Stimulated activated CD4-positive, alpha-beta T cell treated with anti-CD3 and anti-CD28 coated beads, TNF-alpha, amount 100 ng/mL, for 4 hours (primary cell): ENCODE results near the gene ARHGAP18.
A peak's percentile ranks its signal among the peaks of the same experiment; 100 is the strongest.

ENCODE experiments used
- DNase-seq, 3 experiments: peaks; one replicate each; pipeline ENCODE4 v3.0.0-alpha.2; 2020; ENCODE audit warnings: low read depth in 3 of 3

Gene ARHGAP18

GRCh38 chr6:129643968-129644367 lies 66.0 kb downstream of the ARHGAP18 start:
- DNase-seq, result no peak

DNA sequence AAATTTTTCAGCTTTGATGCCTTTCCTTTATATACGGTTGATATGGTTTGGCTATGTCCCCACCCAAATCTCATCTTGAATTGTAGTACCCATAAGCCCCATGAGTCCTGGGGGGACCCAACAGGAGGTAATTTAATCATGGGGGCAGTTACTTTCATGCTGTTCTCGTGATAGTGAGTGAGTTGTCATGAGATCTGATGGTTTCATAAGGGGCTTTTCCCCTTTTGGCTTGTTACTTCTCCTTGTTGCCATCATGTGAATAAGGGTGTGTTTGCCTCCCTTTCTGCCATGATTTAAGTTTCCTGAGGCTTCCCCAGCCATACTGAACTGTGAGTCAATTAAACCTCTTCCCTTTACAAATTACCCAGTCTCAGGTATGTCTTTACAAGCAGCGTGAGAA lies 66.8 kb downstream of the ARHGAP18 start:
- no peak for DNase-seq

GRCh38 chr6:129642322-129642721 lies 67.7 kb downstream of the ARHGAP18 start:
- no peak for DNase-seq

GRCh38 chr6:129641344-129641743 lies 68.6 kb downstream of the ARHGAP18 start:
- DNase-seq, result no peak

- no peak for DNase-seq
Measured at GRCh38 chr6:129638686-129639085, 71.3 kb downstream of the ARHGAP18 start.

DNA sequence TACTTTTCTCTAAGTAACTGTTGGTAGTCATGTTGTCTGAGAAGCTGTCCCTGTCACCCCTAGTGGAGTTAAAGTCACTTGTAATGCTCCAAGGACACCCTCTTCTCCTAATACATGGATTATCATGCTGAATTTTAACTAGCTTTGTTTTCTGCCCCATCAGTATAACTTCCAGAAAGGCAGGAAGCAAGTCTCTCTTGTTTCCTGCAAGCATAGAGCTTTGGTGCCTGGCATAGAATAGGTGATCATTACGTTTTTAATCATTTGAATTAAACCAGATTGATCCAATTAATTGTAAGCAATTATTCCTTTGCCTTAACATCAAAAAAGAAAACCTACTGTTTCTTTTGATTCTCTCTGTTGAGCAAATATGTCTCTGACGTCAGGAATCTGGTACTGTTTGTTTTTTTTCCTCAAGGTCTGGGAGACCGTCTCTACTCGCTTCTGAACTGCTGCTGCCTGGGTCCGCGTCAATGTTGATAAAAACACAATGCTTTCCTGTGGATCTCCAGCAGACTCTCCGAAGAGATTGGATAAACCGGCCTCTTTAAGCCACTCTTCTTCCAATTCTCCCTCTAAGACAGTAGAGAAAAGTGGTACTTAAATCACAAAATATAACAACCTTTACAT lies 71.8 kb downstream of the ARHGAP18 start:
- no peak for DNase-seq

DNA sequence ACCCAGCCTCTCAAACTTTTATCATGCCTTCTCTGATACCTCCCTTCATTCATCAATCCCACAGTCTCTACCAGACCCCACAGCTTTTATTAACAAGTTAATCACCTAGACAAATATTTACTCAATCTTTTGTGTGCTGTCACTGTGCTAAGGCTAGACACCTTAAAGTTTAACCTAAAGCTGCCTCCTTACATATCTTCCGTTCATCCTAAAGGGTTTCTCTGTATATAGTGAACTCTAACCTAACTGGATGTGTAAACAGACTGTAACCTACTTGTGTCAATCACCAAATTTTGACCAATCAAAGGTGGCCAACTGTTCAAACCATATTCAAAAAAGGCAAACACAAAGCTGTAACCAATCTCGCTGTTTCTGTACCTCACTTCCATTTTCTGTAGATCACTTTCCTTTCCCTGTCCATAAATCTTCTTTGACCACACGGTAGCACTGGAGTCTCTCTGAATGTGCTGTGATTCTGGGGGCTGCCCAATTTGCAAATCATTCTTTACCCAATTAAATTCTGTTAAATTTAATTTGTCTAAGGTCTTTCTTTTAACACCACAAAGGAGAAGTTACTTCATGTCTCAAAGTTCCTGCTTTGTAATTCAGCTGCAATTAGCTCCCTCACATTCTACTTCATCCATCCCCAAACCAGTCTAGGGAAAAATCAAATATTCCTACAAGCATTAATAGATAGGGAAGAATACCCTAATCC lies 72.5 kb downstream of the ARHGAP18 start:
- no peak for DNase-seq

DNA sequence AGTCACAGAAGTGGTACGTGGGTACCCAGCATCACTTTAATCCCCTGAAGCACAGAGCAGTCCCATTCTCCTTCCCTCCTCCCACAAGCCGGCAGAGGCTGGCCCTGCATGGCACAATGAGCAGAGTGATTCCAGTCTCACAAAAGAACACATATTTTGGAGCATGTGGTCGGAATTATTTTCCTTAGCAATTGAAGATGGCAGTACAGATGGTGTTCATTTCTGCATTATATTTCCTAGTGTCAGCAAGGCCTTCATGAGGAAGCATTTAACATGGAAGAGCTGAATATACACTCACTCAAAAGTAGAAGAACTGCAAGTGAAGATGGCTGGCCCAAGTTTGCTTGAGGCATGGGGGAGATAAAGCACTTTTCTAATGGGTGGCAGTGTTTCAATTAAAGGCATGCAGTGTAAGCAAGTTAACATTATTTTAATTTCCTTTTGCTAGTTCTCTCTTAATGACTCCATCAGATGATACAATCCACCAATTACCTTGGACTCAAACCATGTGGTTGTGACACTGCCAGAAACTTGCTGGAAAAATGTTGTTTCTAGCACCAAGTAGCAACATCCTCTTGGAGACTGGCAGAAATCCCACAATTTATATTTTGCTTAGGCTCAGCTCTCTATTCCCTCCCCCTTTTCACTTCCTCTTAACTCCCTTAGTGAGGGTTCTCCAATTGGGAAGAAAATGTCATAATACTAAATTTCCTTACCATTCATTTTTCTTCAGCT lies 74.4 kb downstream of the ARHGAP18 start:
- DNase-seq, result no peak

DNA sequence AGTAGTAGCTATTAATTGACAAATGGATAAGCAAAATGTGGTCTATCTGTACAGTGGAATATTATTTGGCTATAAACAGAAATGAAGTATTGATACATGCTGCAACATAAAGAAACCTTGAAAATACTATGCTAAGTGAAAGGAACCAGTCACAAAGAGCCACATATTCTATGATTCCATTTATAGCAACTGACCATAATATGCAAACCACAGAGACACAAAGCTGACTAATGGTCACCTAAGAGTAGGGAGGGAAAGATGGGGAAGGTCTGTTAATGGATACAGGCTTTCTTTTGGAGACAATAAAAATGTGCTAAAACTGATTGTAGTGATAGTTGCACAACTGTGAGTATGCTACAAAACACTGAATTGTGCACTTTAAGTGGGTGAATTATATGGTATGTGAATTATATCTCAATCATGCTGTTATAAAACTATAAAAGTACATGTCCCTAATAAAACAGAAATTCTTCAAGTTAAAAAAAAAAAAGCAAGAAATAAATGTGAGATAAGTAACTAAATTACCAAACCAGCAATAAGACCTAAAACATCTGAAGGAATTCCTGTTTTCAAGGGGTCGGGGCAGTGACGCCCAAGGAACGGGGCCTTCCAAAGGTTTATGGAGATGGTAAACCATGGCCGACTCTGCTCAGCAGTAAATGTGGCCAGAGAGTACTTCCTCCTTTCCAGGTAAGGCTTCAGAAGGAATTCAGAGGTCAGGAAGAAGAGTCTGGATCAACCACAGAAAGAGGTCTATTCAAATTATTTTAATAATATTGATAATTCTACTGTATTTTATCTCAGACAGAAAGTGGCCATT lies 75.4 kb downstream of the ARHGAP18 start:
- no peak for DNase-seq

DNA sequence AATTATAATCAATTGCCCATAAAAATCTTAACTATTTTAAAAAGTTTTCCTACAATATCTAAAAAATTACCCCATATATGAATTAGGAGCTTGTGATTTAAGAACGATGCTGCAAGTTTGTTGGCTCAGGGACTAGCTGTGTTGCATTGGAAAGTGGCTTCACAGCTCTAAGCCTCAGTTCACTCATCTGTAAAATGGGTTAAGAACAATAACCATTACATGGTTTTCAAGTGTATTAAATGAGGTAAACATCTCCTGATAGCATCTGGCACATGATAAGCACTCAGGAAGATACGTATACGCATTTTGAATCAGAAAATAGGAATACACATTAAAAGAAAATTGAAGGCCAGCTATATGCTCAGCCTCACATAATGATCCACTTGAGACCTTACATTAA lies 76.4 kb downstream of the ARHGAP18 start:
- no peak for DNase-seq

GRCh38 chr6:129632172-129632613 lies 77.8 kb downstream of the ARHGAP18 start:
- no peak for DNase-seq

DNA sequence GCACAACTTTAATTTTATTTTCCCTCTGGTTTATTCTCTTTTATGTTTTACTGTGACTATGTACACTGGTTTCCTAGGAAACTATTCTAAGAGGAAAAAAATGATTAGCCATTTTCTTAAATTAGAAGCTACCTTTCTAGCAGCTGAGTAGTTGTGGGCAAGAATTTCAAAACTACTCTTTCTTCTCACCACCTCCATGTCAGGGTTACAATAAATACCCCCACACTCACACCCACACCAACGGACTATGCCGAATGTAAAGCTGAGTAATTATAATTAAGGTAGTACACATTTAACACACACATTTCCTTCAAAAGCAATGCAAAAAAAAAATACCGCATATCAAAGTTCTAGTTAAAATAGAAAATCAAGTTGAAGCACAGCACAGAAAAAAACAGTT lies 78.9 kb downstream of the ARHGAP18 start:
- DNase-seq, result no peak

DNA sequence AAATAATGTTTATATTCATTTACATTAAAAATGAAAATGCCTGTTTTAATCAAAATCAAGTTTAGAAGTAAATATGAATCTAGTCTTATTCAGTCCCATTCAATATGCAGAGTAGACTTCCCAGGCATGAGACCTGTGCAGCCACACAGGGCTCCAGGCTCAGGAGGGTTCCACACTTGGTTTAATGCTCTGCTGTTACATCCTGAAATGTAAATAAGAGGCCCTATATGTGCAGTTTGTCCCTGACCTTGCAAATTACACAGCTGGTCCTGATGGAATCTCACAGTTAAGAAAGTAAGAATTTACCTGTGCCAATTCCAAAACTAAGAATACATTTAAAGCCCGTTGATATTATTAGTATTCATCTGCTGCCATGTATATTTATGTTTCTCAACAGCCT lies 79.4 kb downstream of the ARHGAP18 start:
- DNase-seq, result no peak

DNA sequence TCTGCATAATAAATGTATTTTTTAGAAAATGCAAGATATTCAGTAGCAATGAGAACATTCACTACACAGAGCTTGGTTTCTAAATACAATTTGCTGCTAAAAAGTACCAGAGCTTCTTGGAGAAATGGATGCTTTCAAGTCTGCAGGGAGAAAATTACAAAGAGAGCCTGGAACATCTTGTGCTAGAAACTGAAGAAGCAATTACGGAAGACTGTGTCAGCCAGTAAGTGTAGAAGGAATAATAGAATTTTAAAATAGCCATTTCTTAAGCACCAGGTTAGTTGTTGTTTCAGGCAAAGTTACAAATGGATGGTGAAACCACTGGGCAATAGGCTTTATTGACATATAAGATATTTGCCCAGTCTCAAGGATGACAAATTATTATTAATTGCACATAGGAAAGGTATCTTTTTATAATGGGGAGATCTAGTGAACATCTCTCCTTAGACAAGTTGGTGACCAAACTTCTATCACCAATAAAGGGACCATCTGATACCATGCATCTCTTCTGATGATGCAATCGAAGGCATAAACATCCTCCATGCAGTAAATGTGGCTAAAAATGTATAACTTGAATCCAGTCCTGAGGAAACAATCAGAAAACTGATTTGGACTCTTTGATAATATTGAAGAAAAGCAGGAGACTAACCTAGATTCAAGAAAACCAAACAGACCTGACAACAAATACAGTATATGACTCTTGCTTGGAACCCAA lies 81.7 kb downstream of the ARHGAP18 start:
- no peak for DNase-seq

DNA sequence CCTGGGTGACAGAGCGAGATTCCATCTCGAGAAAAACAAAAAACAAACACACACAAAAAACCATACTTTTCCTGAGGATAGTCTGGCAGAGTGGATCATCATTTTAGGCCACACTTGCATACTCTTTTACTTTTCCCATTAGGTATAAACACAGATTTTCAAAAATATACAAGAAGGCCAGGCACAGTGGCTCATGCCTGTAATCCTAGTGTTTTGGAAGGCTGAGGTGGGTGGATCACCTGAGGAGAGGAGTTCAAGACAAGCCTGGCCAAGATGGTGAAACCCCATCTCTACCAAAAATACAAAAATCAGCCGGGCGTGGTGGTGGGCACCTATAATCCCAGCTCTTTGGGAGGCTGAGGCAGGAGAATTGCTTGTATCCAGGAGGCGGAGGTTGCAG lies 85.5 kb downstream of the ARHGAP18 start:
- DNase-seq, result no peak

DNA sequence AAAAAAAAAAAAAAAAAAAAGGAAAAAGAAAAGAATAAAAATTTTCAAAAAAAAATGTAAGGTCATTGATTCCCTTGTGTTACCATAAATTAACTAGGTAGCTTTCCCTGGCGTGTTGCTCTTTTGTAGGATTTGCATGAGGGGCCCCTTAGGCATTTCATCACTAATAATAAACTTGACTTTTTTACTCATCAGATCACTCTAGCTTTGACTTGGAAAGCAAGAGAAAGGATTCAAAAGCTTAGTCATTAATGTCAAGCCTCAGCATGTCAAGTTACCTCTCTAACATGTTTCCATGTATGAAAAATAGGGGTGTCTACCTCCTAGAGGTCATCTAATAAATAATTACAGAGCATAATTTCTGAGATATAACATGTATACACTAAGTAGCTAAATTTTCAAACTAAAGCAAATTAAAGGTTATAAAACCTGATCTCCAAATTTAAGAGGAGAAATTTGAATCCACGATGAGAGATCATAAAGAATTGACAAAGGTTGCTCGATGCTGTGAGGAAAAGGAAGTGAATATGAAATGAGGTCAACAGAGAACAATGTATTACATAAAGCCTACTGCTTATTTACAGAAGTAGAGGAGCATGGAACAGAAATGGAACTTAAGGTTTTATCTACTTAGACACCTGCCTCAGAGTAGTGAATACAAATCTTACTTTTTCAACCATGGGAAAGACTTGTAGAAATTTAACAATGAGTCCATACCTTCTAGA lies 86.8 kb downstream of the ARHGAP18 start:
- no peak for DNase-seq

- DNase-seq, result peak in 2 of 3 experiments; percentile 5 to 17
Measured at GRCh38 chr6:129621252-129621651, 88.7 kb downstream of the ARHGAP18 start.

GRCh38 chr6:129620234-129620610 lies 89.8 kb downstream of the ARHGAP18 start:
- DNase-seq, result no peak

DNA sequence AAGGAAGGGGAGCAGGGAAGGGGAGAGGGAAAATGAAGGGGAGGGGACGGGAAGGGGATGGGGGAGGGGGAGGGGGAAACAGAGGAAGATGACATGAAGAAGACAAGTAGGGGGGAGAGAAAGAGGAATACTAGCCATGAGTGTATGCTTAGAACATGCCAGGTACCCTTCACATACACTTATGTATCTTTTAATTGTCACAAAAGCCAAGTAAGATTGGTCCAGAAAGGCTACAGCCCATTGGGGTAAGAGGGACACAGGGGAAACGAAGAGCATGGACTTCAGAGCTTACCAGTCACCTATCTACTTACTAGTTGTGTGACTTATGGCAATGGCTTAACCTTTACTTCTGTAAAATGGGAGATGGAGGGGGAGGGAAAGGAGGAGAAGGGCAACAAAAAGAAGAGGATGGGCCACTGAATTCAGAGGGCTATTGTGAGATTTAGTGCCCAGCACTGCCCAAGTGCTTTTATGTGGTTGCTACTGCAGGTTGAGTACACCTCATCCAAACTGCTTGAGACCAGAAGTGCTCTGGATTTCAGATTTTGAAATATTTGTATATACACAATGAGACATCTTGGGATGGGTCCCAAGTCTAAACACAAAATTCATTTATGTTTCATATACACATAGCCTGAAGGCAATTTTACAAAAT lies 90.3 kb downstream of the ARHGAP18 start:
- no peak for DNase-seq

- no peak for DNase-seq
Measured at GRCh38 chr6:129617986-129618385, 92.0 kb downstream of the ARHGAP18 start.
